Inflammatory macrophage treated with lipopolysaccharide for 4 hours (primary cell): ENCODE results near the gene GMDS.
A peak's percentile ranks its signal among the peaks of the same experiment; 100 is the strongest.

Experiments used
- DNase-seq: peaks from one replicate; pipeline ENCODE4 v3.0.0-alpha.2; 2020

Gene GMDS

GRCh38 chr6:1607516-1608221 lies 637.7 kb downstream of the GMDS start:
- no peak for DNase-seq

DNA sequence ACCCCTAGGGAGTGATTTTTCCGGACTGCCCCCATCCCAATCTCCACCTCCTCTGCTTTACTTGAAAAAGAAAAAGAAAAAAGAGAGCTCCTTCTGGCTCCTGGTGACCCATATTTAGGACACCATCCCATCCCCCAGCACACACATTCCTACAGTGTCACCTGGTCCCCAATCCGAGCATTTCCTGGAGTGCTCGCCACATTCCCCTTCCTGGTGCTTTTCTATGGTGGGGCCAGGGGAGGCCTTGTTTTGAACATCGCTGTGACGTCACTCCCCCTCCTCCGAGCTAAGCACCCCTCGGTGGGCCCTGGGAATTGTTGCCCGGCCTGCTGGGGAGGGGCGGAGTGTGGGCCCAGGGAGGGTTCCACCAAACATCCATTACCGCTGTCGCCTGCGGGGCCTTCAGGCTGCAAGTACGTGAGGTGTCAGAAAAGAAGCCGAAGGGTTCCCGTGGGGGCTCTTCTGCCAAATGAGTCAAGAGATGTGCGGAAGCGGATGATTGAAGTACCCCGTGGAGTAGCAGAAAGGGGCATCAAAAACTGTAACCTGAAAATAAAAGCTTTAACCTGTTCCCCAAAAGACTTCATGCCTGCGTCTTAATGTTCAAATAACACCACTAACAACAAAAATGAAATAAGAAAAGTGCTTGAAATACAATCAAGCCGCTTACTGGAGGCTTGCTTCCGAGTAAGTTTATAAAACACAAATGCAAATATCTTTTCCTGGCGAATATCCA lies 638.5 kb downstream of the GMDS start:
- DNase-seq = no peak

DNA sequence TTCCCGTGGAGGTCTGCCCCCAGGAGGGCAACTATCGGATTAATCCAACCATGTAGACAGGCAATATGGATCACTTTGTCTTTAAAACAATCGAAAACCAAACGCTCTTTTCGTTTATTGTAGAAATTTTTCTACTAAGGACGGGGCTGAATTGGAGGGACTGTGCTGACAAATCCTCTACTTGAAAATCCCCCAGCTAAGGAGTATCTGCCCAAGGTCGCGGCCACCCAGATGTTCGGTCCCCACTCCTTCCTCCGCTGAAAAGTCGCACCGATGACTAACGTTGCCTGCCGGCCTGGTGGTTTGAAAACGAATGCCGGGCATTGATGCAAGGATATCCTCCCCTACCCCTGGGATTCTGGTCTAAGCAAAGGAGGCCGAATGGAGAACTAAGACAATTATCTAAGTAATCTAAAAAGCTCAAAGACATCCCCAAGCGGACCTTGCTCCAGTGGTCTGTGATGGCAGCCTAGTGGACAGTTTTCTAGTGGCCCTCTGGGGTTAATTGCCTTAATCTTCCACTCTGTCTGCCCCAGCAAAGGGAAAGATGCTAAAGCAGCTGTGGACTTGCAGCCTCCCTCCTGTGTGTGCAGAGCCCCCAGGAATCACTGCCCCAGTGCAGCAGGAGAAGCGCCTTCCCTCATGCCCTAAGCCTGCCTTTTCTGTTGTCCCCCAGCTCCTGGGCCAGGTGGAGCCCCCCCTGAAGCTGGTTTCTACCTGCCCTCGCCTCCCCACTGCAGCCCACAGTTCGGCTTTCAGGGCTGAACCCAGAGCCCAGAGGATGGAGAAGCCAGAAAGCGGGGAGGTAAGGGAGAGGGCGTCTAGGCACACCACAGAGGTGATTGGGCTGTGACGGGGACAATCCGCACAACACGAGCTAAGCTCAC lies 639.3 kb downstream of the GMDS start:
- no peak for DNase-seq

DNA sequence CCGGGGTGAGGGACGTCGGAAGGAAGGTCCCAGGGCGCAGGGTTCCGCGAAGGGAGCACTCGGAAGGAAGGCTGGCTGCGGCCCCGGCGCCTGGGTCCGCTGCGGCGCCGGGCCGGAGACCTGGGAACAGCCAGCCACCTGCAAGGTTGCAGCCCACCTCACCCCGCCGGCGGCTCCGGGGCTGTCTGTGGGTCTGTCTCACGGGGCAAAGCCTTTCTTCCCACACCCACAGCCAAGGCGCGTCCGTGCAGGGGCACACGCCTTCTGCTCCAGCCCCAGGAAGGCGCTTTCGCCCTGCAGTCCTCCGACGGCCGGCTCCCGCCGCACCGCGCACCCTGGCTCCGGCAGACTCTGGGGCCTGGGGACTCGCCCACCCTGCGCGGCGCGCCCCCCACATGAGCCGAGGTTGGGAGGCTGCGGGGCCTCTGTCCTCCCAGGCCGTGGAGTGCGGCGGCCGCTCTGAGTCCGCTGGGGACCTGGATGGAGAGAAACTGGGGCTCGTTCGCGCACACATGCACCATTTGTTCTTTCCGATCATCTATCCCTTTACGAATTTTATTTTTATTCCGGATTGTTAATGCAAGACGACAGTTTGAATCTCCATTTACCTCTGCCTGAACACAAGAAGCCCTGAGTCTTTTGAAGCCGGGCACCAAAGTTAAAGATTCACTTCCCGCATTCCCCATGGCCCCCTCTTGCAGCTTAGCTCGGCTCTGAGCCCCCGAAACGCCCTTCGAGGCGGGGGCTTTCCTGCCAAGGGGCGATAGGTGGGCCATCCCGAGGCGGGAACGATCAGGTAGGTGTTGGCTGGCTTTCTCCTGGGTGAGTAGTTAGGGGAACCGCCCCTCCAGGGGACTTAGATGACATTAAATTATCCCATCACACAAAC lies 640.2 kb downstream of the GMDS start:
- no peak for DNase-seq

DNA sequence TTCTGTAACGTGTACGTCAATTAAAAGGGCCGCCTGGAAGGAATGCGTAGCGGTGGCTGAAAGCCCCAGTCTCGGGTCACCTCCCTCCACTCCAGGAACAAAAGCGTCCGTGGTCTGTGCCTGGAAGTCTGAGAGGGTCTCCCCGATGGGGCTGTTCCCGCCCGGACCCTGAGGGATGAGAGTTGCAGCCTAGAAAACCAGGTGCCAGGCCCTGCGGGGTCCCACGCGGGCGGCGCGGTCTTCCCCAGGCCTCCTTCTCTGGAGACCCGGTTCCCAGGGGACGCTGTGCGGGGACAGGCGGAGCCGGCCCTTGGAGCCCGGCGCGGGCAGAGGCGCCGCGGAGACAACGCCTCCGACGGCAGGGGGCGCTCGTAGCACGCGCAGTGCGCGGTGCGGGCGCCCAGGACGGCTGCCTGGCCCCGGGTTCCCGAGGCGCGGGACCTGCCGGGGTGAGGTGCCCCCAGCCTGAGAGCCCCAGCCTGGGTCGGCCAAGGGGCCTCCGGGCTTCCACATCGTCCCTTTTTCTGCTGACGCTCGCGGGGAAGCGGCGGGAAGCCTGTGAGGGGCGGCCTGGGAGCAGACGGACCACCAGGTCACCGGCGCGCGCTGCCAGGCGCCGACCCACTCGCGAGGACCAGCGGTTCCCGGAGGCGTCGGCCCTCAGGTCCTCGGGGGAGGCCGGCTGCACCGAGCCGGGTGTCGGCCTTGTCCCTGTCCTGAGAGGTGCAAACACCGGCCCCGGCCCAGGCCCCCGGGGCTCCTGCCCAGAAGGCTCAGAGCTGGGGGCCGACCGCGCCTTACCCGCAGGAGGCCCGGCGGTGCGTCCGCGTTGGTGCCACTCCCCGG lies 641.0 kb downstream of the GMDS start:
- peak; percentile 55 for DNase-seq

GRCh38 chr6:1603708-1604107 lies 641.7 kb downstream of the GMDS start:
- no peak for DNase-seq

DNA sequence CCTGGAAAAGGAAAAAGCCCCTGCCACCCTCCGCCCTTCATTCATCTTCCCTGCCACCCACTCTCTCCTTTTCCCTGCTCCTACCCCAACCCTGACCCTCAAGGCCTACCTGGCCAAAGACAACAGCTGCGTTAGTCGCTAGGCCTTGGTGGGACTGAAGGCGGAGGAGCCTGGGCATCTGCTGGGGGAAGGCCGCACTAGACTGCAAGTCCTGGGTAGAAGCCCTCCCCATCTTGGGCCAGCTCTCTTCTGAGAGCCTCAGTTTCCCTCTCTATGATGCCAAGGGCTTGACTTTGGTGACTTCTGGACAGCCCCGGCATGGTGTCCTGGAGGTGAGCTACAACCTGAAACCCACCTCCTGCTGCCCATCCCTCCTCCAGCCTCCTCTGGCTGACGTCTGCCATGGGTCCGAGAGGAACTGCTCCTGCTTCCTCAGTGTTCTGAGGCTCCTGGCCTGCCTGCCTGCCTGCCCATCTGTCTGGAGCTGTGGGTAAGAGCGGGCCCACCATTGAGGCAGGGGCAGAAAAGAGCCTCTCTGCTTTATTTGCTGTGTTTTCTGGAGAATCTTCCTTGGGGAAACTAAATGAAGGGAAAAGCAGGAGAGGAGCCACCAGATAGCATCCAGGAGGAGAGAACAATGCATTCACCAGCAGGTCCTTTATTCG lies 643.2 kb downstream of the GMDS start:
- DNase-seq = no peak

DNA sequence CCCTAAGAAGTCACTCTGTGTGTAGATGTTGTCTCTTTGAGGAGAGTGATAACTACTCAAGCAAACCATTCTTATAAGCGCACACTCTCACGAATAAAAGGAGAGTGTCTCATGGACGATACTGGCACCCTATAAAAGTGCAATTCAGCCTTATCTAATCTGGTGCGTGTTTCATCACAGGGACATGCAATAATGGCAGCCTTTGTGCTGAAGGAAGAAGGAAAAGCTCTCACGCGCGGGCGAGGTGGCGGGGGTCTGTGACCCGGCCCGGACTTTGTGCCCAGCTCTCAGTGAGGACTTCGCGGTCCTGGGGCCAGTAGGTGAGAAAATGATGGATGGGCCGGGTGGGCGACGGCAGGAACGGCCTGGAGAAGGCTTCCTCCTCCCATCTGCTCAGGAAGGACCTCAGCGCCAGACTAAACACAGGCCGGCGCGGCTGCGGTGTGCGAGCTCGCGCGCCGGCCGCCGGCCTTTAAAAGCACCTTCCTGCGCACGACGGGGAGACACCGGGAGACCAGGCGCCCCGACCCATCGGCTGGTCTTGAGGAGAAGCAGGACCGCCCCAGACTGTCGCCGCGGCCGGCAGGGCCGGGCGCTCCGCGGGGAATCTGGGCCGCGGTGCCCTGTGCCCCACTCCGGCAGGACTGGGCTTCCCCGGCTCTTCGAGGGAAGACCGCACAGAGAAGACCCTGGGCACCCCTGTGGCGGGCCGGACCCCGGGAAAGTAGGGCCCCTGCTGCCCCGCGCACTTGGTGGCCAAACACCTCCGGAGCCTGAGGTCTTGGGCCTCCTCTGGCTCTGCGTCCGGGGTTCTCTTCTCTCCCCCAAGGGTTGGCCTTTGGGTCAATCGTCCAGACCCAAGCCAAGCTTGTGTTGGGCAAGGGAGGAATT lies 644.0 kb downstream of the GMDS start:
- no peak for DNase-seq

- DNase-seq = no peak
These were observed 644.6 kb downstream of the GMDS start for GRCh38 chr6:1600764-1601157.

GRCh38 chr6:1600063-1600763 lies 645.2 kb downstream of the GMDS start:
- no peak for DNase-seq

DNA sequence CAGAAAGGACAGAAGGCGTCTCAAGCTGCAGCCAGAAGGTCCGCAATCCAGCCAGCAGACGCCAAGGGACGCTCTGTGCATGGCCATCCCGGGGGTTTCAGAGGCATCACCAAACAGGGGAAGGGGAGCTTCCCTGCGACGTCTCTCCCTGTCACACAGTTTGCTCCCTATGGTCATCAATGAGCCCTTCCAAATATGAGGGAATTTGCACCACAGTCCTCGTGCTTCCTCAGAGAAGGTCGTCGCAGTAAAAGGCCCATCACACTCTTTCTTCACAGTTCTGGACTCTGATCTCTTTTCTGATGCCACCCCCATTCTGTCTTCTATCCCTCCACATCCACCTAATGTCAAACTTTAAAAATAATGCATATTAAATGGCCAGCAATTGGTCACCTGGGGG lies 645.9 kb downstream of the GMDS start:
- DNase-seq = no peak

- DNase-seq = no peak
These were observed 646.5 kb downstream of the GMDS start for GRCh38 chr6:1598886-1599285.

GRCh38 chr6:1598433-1598832 lies 647.0 kb downstream of the GMDS start:
- no peak for DNase-seq

GRCh38 chr6:1597924-1598323 lies 647.5 kb downstream of the GMDS start:
- DNase-seq = no peak

GRCh38 chr6:1597121-1597744 lies 648.2 kb downstream of the GMDS start:
- DNase-seq = no peak

GRCh38 chr6:1596088-1596852 lies 649.1 kb downstream of the GMDS start:
- DNase-seq = peak; percentile 32

DNA sequence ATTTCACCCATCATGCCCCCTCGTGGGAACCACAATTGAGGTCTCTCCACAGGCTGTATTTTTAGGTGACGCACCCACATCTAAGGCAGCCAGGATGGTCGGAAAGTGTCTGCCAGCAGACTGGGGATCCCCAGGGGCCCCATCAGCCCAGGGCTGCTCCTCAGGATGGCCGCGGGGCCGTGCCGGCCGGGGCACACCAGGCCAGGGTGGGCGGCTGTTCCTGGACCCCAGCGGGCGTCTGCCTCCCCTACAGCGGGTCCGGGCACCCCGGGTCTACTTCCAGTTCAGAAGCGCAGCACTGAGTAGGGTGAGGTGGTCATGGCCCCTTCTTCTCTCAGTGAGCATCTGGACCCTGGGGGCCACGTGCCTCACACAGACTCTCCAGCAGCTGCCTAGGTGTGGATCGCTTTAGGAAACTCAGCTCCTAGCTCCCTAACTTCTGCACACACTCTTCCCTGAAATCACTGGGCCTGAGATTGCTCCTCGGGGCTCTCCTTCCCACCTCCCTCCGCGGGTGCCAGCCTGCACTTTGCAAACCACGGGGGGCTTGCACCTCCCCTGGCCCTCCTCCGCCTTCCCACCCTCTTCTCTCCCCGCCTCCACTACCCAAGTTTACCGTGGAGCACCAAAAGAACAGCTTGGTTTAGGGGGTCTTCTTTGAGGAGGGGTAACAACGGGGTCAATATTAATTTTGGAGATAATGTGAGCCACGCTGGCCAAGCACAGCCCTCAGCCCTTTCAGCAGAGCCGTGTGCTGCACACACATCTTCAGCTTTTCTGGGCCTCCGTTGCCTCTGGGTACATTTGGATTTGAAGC lies 649.9 kb downstream of the GMDS start:
- no peak for DNase-seq
